Aorta (tissue), 5 donors: ENCODE measurements around the gene PPP1R16B. TPM values are rescaled to one million over a fixed set of nuclear protein-coding genes. Genes with fewer than 3 reads are reported as not detected.

ENCODE experiments used
- ATAC-seq: fragments of 200-7000 bp; cut with Tn5 transposase; one replicate; pipeline ENCODE4 v1.9.1; 2022; ENCODE audit warnings: moderate library complexity; ENCODE audit not compliant: low FRiP score
- DNase-seq, 2 donors: peaks; one replicate each; pipeline ENCODE4 v3.0.0-alpha.2; 2020
- H3K27ac ChIP-seq, 2 donors: one replicate each; pipeline ENCODE4 v1.5.1; 2013; ENCODE audit warnings: low read length in 2 of 2, mild to moderate bottlenecking in 2 of 2, moderate library complexity in 2 of 2, control low read depth in 1 of 2, inconsistent platforms in 1 of 2, low read depth in 1 of 2
- H3K27me3 ChIP-seq, 2 donors: one replicate each; pipeline ENCODE4 v1.6.1; 2013; ENCODE audit warnings: control low read depth in 1 of 2, low read length in 1 of 2, mild to moderate bottlenecking in 1 of 2, moderate library complexity in 1 of 2; ENCODE audit not compliant: insufficient read depth in 2 of 2, control insufficient read depth in 1 of 2
- H3K36me3 ChIP-seq, 2 donors: one replicate each; pipeline ENCODE4 v1.6.1; 2013; ENCODE audit warnings: control low read depth in 1 of 2, low read length in 1 of 2, mild to moderate bottlenecking in 1 of 2; ENCODE audit not compliant: insufficient read depth in 2 of 2, control insufficient read depth in 1 of 2
- H3K4me1 ChIP-seq, 2 donors: one replicate each; pipeline ENCODE4 v1.6.1; 2013; ENCODE audit warnings: low read length in 2 of 2, control low read depth in 1 of 2, mild to moderate bottlenecking in 1 of 2, moderate library complexity in 1 of 2; ENCODE audit not compliant: insufficient read depth in 2 of 2, control insufficient read depth in 1 of 2
- H3K4me3 ChIP-seq, 2 donors: one replicate each; pipeline ENCODE4 v1.5.1; 2013; ENCODE audit warnings: low read length in 2 of 2, control low read depth in 1 of 2, mild to moderate bottlenecking in 1 of 2
- H3K9me3 ChIP-seq: one replicate; pipeline ENCODE4 v1.6.1; 2013; ENCODE audit warnings: mild to moderate bottlenecking, low read length; ENCODE audit not compliant: control insufficient read depth
- WGBS, 2 donors: extraction: QIAGEN DNeasy Blood & Tissue Kit; methylation state at CpG; one replicate each; pipeline ENCODE4 v1.1.7; 2013; 5-methylcytosine and 5-hydroxymethylcytosine counted together
- intact Hi-C, 2 donors: fragments of 100-400 bp; cut with DNase I; formaldehyde crosslinking; loops; one replicate each; pipeline versions ENCODE4 v1.14.2 to v1.15.0; 2022
- polyA plus RNA-seq, 2 donors: library from polyadenylated mRNA; stranded (reverse); fragments of 200-250 nt; gene quantifications; one replicate each; pipeline ENCODE4 v1.2.3, GENCODE V29; 2013
- total RNA-seq, 2 donors: library from RNA; stranded (reverse); fragmentation: NEBNext Ultra II Directional; extraction: Animal tissue kit (Norgen Biotek cat#: 25700); gene quantifications; one replicate each; pipeline ENCODE4 v1.2.1, GENCODE V29; 2021
- donor health status: healthy with polysubstance abuse.
- donor health status: Bipolar disorder and iron deficiency.
- donor health status: DM: no; HTN: no; CAD: no.
- donor health status: DM: no; HTN: no; CAD: no.
- donor health status: DM: yes; HTN: yes; CAD: no.

Gene PPP1R16B
- total and polyA plus RNA-seq, 4 donors = 0.97 to 17.6 (median 7.3) TPM

- no peak overlapping the region for H3K4me3 ChIP-seq
- DNase-seq (no peak), ATAC-seq (no peak)
- no peaks in the 10 kb centered on the region for H3K27me3 ChIP-seq
- H3K27ac ChIP-seq = no peak overlapping the region
- H3K9me3 ChIP-seq = no peaks in the 10 kb centered on the region
- H3K36me3 ChIP-seq = no peaks in the 10 kb centered on the region
- intact Hi-C loops = no loop called here
- H3K4me1 ChIP-seq = no peaks in the 10 kb centered on the region
- 93 to 94% methylated on average over 19 of the region's 19 CpGs for WGBS, 2 donors
Measured at GRCh38 chr20:38918172-38918571, 112.7 kb downstream of the PPP1R16B start.

GRCh38 chr20:38919683-38920082 is 114.2 kb downstream of the PPP1R16B start:
- intact Hi-C loops = no loop called here
- H3K27ac ChIP-seq = no peak overlapping the region
- DNase-seq = no peak

GRCh38 chr20:38920411-38920810 is 114.9 kb downstream of the PPP1R16B start:
- WGBS, 2 donors = 70 to 75% methylated on average over 3 of the region's 3 CpGs
- no peaks in the 10 kb centered on the region for H3K4me1 ChIP-seq
- no peaks in the 10 kb centered on the region for H3K9me3 ChIP-seq
- H3K27me3 ChIP-seq = no peaks in the 10 kb centered on the region
- intact Hi-C loops = no loop called here
- no peak for ATAC-seq
- H3K27ac ChIP-seq = no peak overlapping the region
- no peak overlapping the region for H3K4me3 ChIP-seq
- DNase-seq = no peak
- no peaks in the 10 kb centered on the region for H3K36me3 ChIP-seq

More at GRCh38 chr20:38919683-38920082, 114.2 kb downstream of the PPP1R16B start:
- no peaks in the 10 kb centered on the region for H3K36me3 ChIP-seq
- ATAC-seq = no peak
- H3K9me3 ChIP-seq = no peaks in the 10 kb centered on the region
- no peaks in the 10 kb centered on the region for H3K4me1 ChIP-seq
- no peak overlapping the region for H3K4me3 ChIP-seq
- no peaks in the 10 kb centered on the region for H3K27me3 ChIP-seq
- 53% methylated on average over 7 of the region's 7 CpGs for WGBS, 2 donors

DNA sequence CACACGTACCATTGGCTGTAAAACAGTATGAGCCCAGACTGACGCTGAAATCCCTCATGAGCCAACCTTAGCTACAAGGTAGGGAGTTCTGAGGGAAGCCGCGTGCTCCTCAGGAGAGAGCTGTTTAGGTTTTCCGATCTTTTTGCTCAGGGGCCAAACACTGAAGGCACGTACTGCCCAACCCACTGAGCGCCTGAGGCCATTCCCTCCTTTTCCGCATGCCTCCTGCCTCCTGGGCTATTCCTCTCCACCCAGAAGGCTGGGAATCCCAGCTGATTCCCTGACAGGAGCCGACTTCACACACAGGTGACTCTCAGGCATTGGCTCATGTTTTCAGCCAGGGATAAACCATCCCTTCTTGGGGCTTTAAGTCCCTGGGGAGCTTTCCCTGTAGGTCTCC is 115.4 kb downstream of the PPP1R16B start:
- no peaks in the 10 kb centered on the region for H3K36me3 ChIP-seq
- no peak for DNase-seq
- H3K27ac ChIP-seq = no peak overlapping the region
- intact Hi-C loops = no loop called here
- H3K27me3 ChIP-seq = no peaks in the 10 kb centered on the region
- H3K9me3 ChIP-seq = no peaks in the 10 kb centered on the region
- ATAC-seq = no peak
- no peak overlapping the region for H3K4me3 ChIP-seq
- H3K4me1 ChIP-seq = no peaks in the 10 kb centered on the region
- WGBS, 2 donors = 76 to 82% methylated on average over 9 of the region's 9 CpGs

DNA sequence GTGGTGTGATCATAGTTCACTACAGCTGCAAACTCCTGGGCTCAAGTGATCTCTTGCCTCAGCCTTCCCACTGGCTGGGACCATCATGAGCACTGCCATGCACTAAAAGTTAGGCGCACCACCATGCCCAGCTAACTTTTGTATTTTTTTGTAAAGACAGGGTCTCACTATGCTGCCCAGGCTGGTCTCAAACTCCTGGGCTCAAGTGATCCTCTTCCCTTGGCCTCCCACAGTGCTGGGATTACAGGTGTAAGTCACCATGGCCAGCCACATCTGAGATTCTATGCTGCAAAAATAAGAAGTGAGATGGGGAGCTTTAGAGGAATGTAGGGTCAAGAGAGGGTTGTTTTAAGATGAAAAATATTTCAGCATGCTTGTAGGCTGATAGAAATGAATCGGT is 119.2 kb downstream of the PPP1R16B start:
- 88% methylated on average over 2 of the region's 2 CpGs for WGBS, 2 donors
- Histone ChIP-seq H3K4me3 (no peak overlapping the region), H3K27me3 (no peaks in the 10 kb centered on the region), H3K36me3 (no peaks in the 10 kb centered on the region), H3K27ac (no peak overlapping the region), H3K9me3 (no peaks in the 10 kb centered on the region), H3K4me1 (no peaks in the 10 kb centered on the region)
- intact Hi-C loops = no loop called here
- ATAC-seq (no peak), DNase-seq (no peak)

DNA sequence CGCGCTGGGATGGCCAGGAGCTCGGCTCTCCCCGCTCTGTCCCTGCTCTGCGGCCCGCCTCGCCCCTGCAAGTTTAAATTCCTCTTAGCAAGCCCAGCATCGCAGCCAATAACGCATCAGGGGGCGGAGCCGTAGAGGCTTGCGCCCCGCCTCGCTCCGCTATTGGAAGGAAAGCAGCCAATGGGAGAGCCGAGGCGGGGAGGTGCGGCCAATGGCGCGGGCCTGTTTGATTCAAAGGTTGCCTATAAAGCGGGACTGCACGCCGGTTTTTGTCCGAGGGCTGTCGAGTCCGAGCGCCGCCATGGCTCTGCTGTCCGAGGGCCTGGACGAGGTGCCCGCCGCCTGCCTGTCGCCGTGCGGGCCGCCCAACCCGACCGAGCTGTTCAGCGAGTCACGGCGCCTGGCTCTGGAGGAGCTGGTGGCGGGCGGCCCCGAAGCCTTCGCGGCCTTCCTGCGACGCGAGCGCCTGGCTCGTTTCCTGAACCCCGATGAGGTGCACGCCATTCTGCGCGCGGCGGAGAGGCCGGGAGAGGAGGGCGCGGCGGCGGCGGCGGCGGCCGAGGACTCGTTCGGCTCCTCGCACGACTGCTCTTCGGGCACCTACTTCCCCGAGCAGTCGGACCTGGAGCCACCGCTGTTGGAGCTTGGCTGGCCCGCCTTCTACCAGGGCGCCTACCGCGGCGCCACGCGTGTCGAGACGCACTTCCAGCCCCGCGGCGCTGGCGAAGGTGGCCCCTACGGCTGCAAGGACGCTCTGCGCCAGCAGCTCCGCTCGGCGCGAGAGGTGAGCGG is 120.8 kb downstream of the PPP1R16B start, which contains the start of gene FAM83D:
FAM83D (plus strand) TSS at position 276 of the 792 bp plus-strand sequence; CDS start at position 302, 26 bp downstream.
- peak; percentile 96 for DNase-seq
- H3K4me1 ChIP-seq = no peaks in the 10 kb centered on the region
- 1% methylated on average over 86 to 95 of the region's 95 CpGs for WGBS, 2 donors
- no peak within 1 kb of the TSS for H3K27ac ChIP-seq
- H3K9me3 ChIP-seq = no peaks in the 10 kb centered on the region
- peak; percentile 96 for ATAC-seq
- H3K36me3 ChIP-seq = no peaks in the 10 kb centered on the region
- peak within 1 kb of the TSS; percentile 8 to 44 for H3K4me3 ChIP-seq
- intact Hi-C loops = loop anchor here in 1 of 2 donors (1.0 to 2.0 kb wide), 2 partner anchors 36 to 122 kb away; partner anchors contain the start of gene DHX35
- no peaks in the 10 kb centered on the region for H3K27me3 ChIP-seq

GRCh38 chr20:38926934-38927616 is 121.6 kb downstream of the PPP1R16B start:
- no peaks in the 10 kb centered on the region for H3K36me3 ChIP-seq
- ATAC-seq (peak; percentile 4), DNase-seq (peak in 1 of 2 donors; percentile 77)
- no peaks in the 10 kb centered on the region for H3K27me3 ChIP-seq
- H3K27ac ChIP-seq = no peak overlapping the region
- WGBS, 2 donors = 7 to 9% methylated on average over 25 to 27 of the region's 27 CpGs
- intact Hi-C loops = loop anchor here in 1 of 2 donors (1.0 to 2.0 kb wide), 2 partner anchors 36 to 121 kb away; partner anchors contain the start of gene DHX35
- H3K9me3 ChIP-seq = no peaks in the 10 kb centered on the region
- no peaks in the 10 kb centered on the region for H3K4me1 ChIP-seq
- H3K4me3 ChIP-seq = peak overlapping the region; percentile 8 to 44

DNA sequence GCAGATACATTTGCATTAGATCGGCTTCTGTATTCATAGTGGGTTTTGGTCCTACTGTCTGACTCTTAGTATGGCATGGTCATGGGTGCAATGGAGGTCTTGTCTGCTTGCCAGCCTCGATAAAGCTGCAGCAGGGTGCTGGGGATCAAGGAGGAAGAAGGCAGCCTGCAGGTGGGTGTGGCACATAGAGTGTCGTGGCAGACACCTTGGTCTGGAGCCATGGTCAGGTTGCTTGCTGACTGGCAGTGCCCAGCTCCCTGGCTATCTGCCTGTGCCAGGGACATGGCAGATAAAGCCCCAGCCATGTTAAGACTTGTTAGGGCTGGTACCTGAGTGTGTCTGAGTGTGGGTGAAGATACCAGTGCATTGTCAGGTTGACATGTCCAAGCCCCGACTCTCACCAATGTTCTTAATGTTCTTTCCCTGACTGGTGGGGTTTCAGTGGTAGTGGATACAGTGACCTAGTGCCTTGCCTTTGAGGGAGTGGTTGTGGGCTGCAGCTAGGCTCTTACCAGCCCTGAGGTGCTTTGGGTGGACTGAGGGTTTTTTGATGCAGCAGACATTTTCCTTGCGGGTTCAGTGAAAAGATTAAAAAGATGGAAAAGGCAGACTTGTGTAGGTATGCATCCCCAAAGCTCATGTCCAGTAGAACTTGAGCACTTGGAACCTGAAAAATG is 122.5 kb downstream of the PPP1R16B start:
- DNase-seq = no peak
- Histone ChIP-seq H3K4me1 (no peaks in the 10 kb centered on the region), H3K4me3 (no peak overlapping the region), H3K9me3 (no peaks in the 10 kb centered on the region), H3K27ac (no peak overlapping the region), H3K27me3 (no peaks in the 10 kb centered on the region), H3K36me3 (no peaks in the 10 kb centered on the region)
- no peak for ATAC-seq
- intact Hi-C loops = loop anchor here in 1 of 2 donors (2.0 kb wide), 1 partner anchor 35 kb away; the partner anchor contains the start of gene DHX35
- 69 to 70% methylated on average over 5 of the region's 5 CpGs for WGBS, 2 donors
